Adrenal gland (tissue), 5 donors: ENCODE data around the gene SMURF1.

Experiments used
- CTCF ChIP-seq, 6 experiments: fragments of 450-650 bp in 4 of 6; fragments of 200-600 bp in 2 of 6; sonication (generic) in 1 of 6; IDR thresholded peaks; 1 replicate in 5 of 6; 2 replicates in 1 of 6; pipeline versions ENCODE4 v1.5.1 to v1.8.0; 2016 to 2021; ENCODE audit warnings: antibody characterized with exemption in 6 of 6, mild to moderate bottlenecking in 2 of 6, moderate library complexity in 1 of 6
- POLR2A ChIP-seq, 2 donors: fragments of 450-650 bp; IDR thresholded peaks; one replicate each; pipeline ENCODE4 v1.6.1; 2017; ENCODE audit warnings: antibody characterized with exemption in 2 of 2, mild to moderate bottlenecking in 2 of 2, moderate library complexity in 1 of 2
- donor health status: DM: no; HTN: no; CAD: no.

DNA sequence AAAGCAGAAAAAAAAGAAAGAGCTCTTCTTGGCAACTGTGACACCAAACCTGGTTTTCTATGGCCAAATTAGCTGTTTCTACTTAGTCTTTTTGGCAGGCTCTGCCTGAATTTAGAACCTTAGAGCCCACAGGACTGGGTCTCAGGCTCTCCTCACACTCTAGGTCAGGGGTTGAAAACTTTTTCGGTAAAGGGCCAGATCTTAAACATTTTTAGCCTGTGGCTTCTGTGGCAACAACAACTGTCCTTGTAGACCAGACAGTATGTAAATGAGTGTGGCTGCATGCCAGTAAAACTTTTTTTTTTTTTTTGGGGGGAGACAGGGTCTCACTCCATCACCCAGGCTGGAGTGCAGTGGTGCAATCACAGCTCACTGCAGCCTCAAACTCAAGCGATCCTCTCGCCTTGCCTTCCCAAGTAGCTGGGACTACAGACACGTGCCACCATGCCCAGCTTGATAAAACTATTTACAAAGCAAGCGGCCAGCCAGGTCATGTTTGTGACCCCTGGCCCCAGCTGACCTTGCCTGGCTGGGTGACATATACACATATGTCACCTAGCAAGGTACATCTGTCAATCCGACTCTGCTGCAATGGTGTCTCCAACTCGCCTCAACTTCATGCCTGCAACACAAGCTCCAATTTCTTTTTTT lies 46.6 kb upstream of the SMURF1 start:
- TF ChIP-seq CTCF (IDR thresholded peaks at IDR 0.05) (no peak), POLR2A (IDR thresholded peaks at IDR 0.05) (no peak)
